SK-N-SH (cell line): ENCODE measurements around the gene MCC. TPM values are rescaled to one million over a fixed set of nuclear protein-coding genes. Genes with fewer than 3 reads are reported as not detected.

Source experiments
- CTCF ChIA-PET: fragments of 300-600, 350-600 bp; formaldehyde crosslinking; extraction: SDS; loops from one replicate; lab custom pipeline; 2021; lab: Yijun Ruan, JAX
- POLR2A ChIA-PET: fragments of 350-600 bp; sonication (Branson Sonifier 250); formaldehyde crosslinking; extraction: SDS; loops from one replicate; lab custom pipeline; 2020; ENCODE audit warnings: antibody characterized with exemption, inconsistent platforms; lab: Yijun Ruan, JAX
- DNase-seq: peaks from one replicate; pipeline ENCODE4 v3.0.0; 2012
- H2AFZ ChIP-seq: fragments of 200-600 bp; sonication (generic); 2 replicates; pipeline ENCODE4 v1.8.1; 2016; ENCODE audit warnings: antibody characterized with exemption, mild to moderate bottlenecking, low read depth
- H3F3A ChIP-seq: fragments of 200-600 bp; sonication (generic); replicated peaks from 2 replicates; pipeline ENCODE3; 2016; ENCODE audit warnings: antibody characterized with exemption, mild to moderate bottlenecking; ENCODE audit not compliant: insufficient read depth
- H3K27ac ChIP-seq, 2 experiments: fragments of 200-500 bp in 1 of 2; fragments of 200-600 bp in 1 of 2; sonication (Bioruptor generic) in 1 of 2; sonication (generic), shearing (Covaris generic) in 1 of 2; 2 replicates each; pipeline versions ENCODE4 v1.5.1 to v1.6.1; 2014 to 2016; ENCODE audit warnings: low read depth in 2 of 2, inconsistent platforms in 1 of 2, low read length in 1 of 2, mild to moderate bottlenecking in 1 of 2, mixed read lengths in 1 of 2
- H3K27me3 ChIP-seq: fragments of 200-600 bp; sonication (generic), shearing (Covaris generic); 2 replicates; pipeline ENCODE4 v1.6.1; 2016; ENCODE audit warnings: mixed run types; ENCODE audit not compliant: insufficient read depth
- H3K36me3 ChIP-seq, 2 experiments: fragments of 200-500 bp in 1 of 2; fragments of 200-600 bp in 1 of 2; sonication (Bioruptor generic) in 1 of 2; sonication (generic) in 1 of 2; replicated peaks in 1 of 2; 2 replicates each; pipeline versions ENCODE3 to v1.5.1; 2014 to 2016; ENCODE audit warnings: low read length in 1 of 2, mild to moderate bottlenecking in 1 of 2; ENCODE audit not compliant: insufficient read depth in 2 of 2, control insufficient read depth in 1 of 2
- H3K4me1 ChIP-seq, 2 experiments: fragments of 200-500 bp in 1 of 2; fragments of 200-600 bp in 1 of 2; sonication (Bioruptor generic) in 1 of 2; sonication (generic), shearing (Covaris generic) in 1 of 2; 2 replicates each; pipeline versions ENCODE4 v1.5.1 to v1.6.1; 2014 to 2016; ENCODE audit warnings: low read depth in 1 of 2, low read length in 1 of 2, mixed run types in 1 of 2; ENCODE audit not compliant: insufficient read depth in 2 of 2, control insufficient read depth in 1 of 2
- H3K4me2 ChIP-seq: fragments of 200-600 bp; sonication (generic), shearing (Covaris generic); 2 replicates; pipeline ENCODE4 v1.6.1; 2017; ENCODE audit warnings: mixed run types
- H3K4me3 ChIP-seq, 2 experiments: fragments of 200-500 bp in 1 of 2; fragments of 200-600 bp in 1 of 2; sonication (Bioruptor generic) in 1 of 2; sonication (generic), shearing (Covaris generic) in 1 of 2; 2 replicates each; pipeline versions ENCODE4 v1.5.1 to v1.8.1; 2014 to 2016; ENCODE audit warnings: low read depth in 2 of 2, inconsistent platforms in 1 of 2, low read length in 1 of 2, mild to moderate bottlenecking in 1 of 2, mixed read lengths in 1 of 2, moderate library complexity in 1 of 2
- H3K79me2 ChIP-seq: fragments of 200-600 bp; sonication (generic); 2 replicates; pipeline ENCODE4 v1.8.1; 2017; ENCODE audit warnings: mild to moderate bottlenecking; ENCODE audit not compliant: insufficient read depth
- H3K9ac ChIP-seq: fragments of 200-600 bp; sonication (generic); 2 replicates; pipeline ENCODE4 v1.6.1; 2017; ENCODE audit warnings: mixed run types
- H3K9me2 ChIP-seq: fragments of 200-600 bp; sonication (generic); 2 replicates; pipeline ENCODE4 v1.6.1; 2017; ENCODE audit warnings: mixed run types
- H3K9me3 ChIP-seq: fragments of 200-600 bp; sonication (generic); 2 replicates; pipeline ENCODE4 v1.6.1; 2017; ENCODE audit warnings: mixed run types, mild to moderate bottlenecking, moderate library complexity
- H4K20me1 ChIP-seq: fragments of 200-600 bp; sonication (generic); 2 replicates; pipeline ENCODE4 v1.6.1; 2017; ENCODE audit warnings: mild to moderate bottlenecking, mixed run types; ENCODE audit not compliant: insufficient read depth
- CHD2 ChIP-seq: fragments of 150-350 bp; IDR thresholded peaks from 2 replicates; pipeline ENCODE4 v1.6.1; 2018; ENCODE audit warnings: low read length; ENCODE audit not compliant: partially characterized antibody
- GABPA ChIP-seq: IDR thresholded peaks from 2 replicates; pipeline ENCODE4 v1.4.0; 2012; ENCODE audit warnings: low read depth, mild to moderate bottlenecking
- GATA2 ChIP-seq: sonication (generic); formaldehyde crosslinking; IDR thresholded peaks from 2 replicates; pipeline ENCODE4 v1.5.0; 2020; ENCODE audit warnings: mild to moderate bottlenecking, missing genetic modification reagents
- MEF2A ChIP-seq: IDR thresholded peaks from 2 replicates; pipeline ENCODE4 v1.4.0; 2012; ENCODE audit warnings: low read depth, borderline replicate concordance
- NFIC ChIP-seq: IDR thresholded peaks from 2 replicates; pipeline ENCODE4 v1.4.0; 2012; ENCODE audit warnings: borderline replicate concordance
- NRF1 ChIP-seq: IDR thresholded peaks from 2 replicates; pipeline ENCODE4 v1.6.1; 2012; ENCODE audit warnings: low read depth, mild to moderate bottlenecking, low read length
- POLR2AphosphoS5 ChIP-seq: IDR thresholded peaks from 2 replicates; pipeline ENCODE4 v1.6.1; 2012; ENCODE audit warnings: low read depth, low read length
- RCOR1 ChIP-seq: fragments of 150-350 bp; IDR thresholded peaks from 2 replicates; pipeline ENCODE4 v1.6.1; 2017; ENCODE audit warnings: antibody characterized with exemption, low read length
- SMC3 ChIP-seq: IDR thresholded peaks from 2 replicates; pipeline ENCODE4 v1.6.1; 2012; ENCODE audit warnings: low read depth, low read length, improper control_type of control experiment
- WGBS: methylation state at CpG from one replicate; pipeline ENCODE4 v1.1.6; 2017; ENCODE audit warnings: low lambda C conversion rate; 5-methylcytosine and 5-hydroxymethylcytosine counted together
- polyA plus RNA-seq, 3 experiments: library from polyadenylated mRNA; depleted of rRNA; stranded (reverse); fragments of >200 nt; gene quantifications; 2 replicates each; pipeline ENCODE4 v1.2.3, GENCODE V29; 2012
- TF ChIP-seq, protein P1 (sequence below): IDR thresholded peaks from 2 replicates; pipeline ENCODE4 v1.6.1; 2012; ENCODE audit warnings: mild to moderate bottlenecking, low read depth, low read length, moderate library complexity
- TF ChIP-seq, protein P2 (sequence below): fragments of 150-350 bp; IDR thresholded peaks from 2 replicates; pipeline ENCODE4 v1.6.1; 2017; ENCODE audit warnings: antibody characterized with exemption, low read length, low read depth, borderline replicate concordance
- TF ChIP-seq, protein P3 (sequence below): fragments of 150-350 bp; IDR thresholded peaks from 2 replicates; pipeline ENCODE4 v1.6.1; 2016; ENCODE audit warnings: mild to moderate bottlenecking, low read depth, low read length

The MCC gene
- polyA plus RNA-seq, 1 of the 3 experiments (the other 2 are of a cell fraction), result 3.6 TPM

DNA sequence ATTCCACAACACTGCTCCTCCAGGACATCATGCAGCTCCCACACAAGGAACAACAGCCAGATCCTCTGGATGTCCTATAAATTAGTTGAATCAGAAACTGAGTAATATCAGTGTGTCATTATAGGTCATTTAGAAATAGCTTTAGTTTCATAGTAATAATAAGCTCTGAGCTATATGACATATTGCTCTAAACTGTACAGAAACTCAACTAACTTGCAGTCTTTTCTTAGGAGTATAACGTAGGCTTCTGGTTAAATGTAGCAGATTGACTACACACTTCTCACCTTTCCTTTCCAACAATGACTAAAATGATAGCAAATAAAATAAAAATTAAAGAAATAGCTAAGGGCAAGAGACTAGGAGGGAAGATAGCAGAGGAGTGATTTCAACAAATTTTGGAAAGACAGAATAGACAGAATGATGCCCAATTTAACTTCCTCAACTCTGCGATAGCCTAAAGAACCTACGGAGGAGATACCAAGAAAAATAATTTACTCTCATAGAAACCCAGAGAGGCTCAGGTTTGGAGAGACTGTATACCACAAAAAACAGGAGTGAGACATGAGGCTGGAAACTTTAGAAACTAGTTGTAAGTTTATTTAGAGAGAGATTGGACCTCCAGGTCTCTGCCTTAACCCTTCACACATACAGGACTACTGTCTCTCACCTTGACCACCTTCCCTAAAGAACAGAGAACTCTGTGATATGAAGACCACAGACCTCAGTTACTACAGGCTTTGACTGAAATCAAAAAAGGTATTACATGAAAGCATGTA is 247.1 kb downstream of the MCC start:
- Histone ChIP-seq H3K36me3 (no peaks in the 10 kb centered on the region), H3K4me2 (no peak overlapping the region), H3K27ac (no peak overlapping the region), H3K9me3 (no peaks in the 10 kb centered on the region), H3K27me3 (no peaks in the 10 kb centered on the region), H3K9ac (no peak overlapping the region), H3K9me2 (no peaks in the 10 kb centered on the region), H4K20me1 (no peaks in the 10 kb centered on the region), H3K4me1 (peaks cover 0 to 24% of the 10 kb centered on the region in 2 experiments; a peak in 2 of 4 replicates), H3F3A (no peaks in the 10 kb centered on the region), H2AFZ (no peak overlapping the region), H3K79me2 (no peaks in the 10 kb centered on the region), H3K4me3 (no peak overlapping the region)
- no peak for TF ChIP-seq SMC3
- TF ChIP-seq NRF1, result no peak
- no peak for TF ChIP-seq GABPA
- TF ChIP-seq NFIC, result no peak
- TF ChIP-seq, protein P1, sequence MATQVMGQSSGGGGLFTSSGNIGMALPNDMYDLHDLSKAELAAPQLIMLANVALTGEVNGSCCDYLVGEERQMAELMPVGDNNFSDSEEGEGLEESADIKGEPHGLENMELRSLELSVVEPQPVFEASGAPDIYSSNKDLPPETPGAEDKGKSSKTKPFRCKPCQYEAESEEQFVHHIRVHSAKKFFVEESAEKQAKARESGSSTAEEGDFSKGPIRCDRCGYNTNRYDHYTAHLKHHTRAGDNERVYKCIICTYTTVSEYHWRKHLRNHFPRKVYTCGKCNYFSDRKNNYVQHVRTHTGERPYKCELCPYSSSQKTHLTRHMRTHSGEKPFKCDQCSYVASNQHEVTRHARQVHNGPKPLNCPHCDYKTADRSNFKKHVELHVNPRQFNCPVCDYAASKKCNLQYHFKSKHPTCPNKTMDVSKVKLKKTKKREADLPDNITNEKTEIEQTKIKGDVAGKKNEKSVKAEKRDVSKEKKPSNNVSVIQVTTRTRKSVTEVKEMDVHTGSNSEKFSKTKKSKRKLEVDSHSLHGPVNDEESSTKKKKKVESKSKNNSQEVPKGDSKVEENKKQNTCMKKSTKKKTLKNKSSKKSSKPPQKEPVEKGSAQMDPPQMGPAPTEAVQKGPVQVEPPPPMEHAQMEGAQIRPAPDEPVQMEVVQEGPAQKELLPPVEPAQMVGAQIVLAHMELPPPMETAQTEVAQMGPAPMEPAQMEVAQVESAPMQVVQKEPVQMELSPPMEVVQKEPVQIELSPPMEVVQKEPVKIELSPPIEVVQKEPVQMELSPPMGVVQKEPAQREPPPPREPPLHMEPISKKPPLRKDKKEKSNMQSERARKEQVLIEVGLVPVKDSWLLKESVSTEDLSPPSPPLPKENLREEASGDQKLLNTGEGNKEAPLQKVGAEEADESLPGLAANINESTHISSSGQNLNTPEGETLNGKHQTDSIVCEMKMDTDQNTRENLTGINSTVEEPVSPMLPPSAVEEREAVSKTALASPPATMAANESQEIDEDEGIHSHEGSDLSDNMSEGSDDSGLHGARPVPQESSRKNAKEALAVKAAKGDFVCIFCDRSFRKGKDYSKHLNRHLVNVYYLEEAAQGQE, result no peak
- TF ChIP-seq MEF2A, result no peak
- TF ChIP-seq GATA2 (CRISPR knock-in tag), result no peak
- TF ChIP-seq POLR2AphosphoS5, result no peak
- DNase-seq, result no peak
- WGBS, result 68% methylated on average over 3 of the region's 3 CpGs
- POLR2A ChIA-PET, result no interaction called here
- CTCF ChIA-PET, result interaction anchor here (0.8 to 1.9 kb wide), 2 partner anchors 9 to 245 kb away, joined by 3 to 6 read pairs; no protein-coding TSS in a partner anchor

DNA sequence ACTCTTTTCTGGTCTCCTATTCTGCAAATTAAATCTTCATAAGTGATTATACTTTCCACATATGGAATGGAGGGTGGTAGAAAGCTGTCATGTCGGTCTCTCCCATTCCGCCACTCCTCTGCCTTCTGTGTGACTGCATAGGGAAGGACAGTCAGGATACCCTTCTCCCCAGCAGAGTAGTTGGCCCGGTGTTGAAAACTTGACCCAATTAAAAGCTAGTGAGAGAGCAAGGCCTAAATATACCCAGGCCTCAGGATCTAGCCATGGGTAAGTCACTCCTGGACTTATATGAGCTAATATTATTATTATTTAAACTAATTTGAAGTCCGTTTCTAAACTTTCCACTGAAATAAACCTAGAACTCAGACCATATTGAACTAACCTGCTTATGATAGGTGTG is 248.2 kb downstream of the MCC start:
- H3K36me3 ChIP-seq, result no peaks in the 10 kb centered on the region
- no peak overlapping the region; a peak in 1 of 4 replicates for H3K27ac ChIP-seq
- no peak for DNase-seq
- no peaks in the 10 kb centered on the region for H4K20me1 ChIP-seq
- H3K4me2 ChIP-seq, result no peak overlapping the region
- no peaks in the 10 kb centered on the region for H3K79me2 ChIP-seq
- no peaks in the 10 kb centered on the region for H3K9me2 ChIP-seq
- peaks cover 0 to 24% of the 10 kb centered on the region in 2 experiments; a peak in 2 of 4 replicates for H3K4me1 ChIP-seq
- H3K27me3 ChIP-seq, result no peaks in the 10 kb centered on the region
- H2AFZ ChIP-seq, result no peak overlapping the region
- H3K9me3 ChIP-seq, result no peaks in the 10 kb centered on the region
- TF ChIP-seq, protein P2, sequence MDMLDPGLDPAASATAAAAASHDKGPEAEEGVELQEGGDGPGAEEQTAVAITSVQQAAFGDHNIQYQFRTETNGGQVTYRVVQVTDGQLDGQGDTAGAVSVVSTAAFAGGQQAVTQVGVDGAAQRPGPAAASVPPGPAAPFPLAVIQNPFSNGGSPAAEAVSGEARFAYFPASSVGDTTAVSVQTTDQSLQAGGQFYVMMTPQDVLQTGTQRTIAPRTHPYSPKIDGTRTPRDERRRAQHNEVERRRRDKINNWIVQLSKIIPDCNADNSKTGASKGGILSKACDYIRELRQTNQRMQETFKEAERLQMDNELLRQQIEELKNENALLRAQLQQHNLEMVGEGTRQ, result no peak
- TF ChIP-seq CHD2 (no peak), RCOR1 (no peak), POLR2AphosphoS5 (no peak)
- TF ChIP-seq, protein P1, result no peak
- TF ChIP-seq, protein P3, sequence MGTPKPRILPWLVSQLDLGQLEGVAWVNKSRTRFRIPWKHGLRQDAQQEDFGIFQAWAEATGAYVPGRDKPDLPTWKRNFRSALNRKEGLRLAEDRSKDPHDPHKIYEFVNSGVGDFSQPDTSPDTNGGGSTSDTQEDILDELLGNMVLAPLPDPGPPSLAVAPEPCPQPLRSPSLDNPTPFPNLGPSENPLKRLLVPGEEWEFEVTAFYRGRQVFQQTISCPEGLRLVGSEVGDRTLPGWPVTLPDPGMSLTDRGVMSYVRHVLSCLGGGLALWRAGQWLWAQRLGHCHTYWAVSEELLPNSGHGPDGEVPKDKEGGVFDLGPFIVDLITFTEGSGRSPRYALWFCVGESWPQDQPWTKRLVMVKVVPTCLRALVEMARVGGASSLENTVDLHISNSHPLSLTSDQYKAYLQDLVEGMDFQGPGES, result no peak
- WGBS, result 76% methylated on average over 4 of the region's 4 CpGs
- H3K9ac ChIP-seq, result no peak overlapping the region
- CTCF ChIA-PET, result interaction anchor here (0.9 to 1.9 kb wide), 2 partner anchors 121 to 244 kb away, joined by 3 to 6 read pairs; no protein-coding TSS in a partner anchor
- H3F3A ChIP-seq, result no peaks in the 10 kb centered on the region
- POLR2A ChIA-PET, result no interaction called here
- H3K4me3 ChIP-seq, result no peak overlapping the region
